C4-2B (cell line): ENCODE data around the gene ZWINT.

Source experiments
- CTCF ChIP-seq: fragments of 450-650 bp; conservative IDR thresholded peaks from 2 replicates; pipeline ENCODE4 v1.5.1; 2017; ENCODE audit warnings: mild to moderate bottlenecking
- ZFX ChIP-seq: fragments of 450-650 bp; IDR thresholded peaks from 2 replicates; pipeline ENCODE4 v1.6.1; 2017

- no peak for TF ChIP-seq CTCF
- no peak for TF ChIP-seq ZFX
These were observed 33.9 kb downstream of the ZWINT start for GRCh38 chr10:56327118-56327517.
